GM21528 (cell line): Measurements from ENCODE around the gene TSPEAR.
"Not testable (repeated sequence)": the region's sequence is repeated elsewhere in the genome, so short reads cannot be mapped to it uniquely, and the experiment has no call there.

ENCODE experiments used
- ATAC-seq: cut with Tn5 transposase; IDR thresholded peaks from one replicate; pipeline ENCODE4 v1.9.1; 2021; ENCODE audit warnings: mild to moderate bottlenecking, moderate library complexity; ENCODE audit not compliant: unreplicated experiment, low FRiP score

TSPEAR gene

GRCh38 chr21:44483288-44484237 lies 227.8 kb downstream of the TSPEAR start:
- ATAC-seq = no peak

- ATAC-seq = no peak
These were observed 228.6 kb downstream of the TSPEAR start for GRCh38 chr21:44482581-44483287.

- no peak for ATAC-seq
These were observed 230.9 kb downstream of the TSPEAR start for GRCh38 chr21:44480200-44481053.

- not testable (repeated sequence) for ATAC-seq
These were observed 231.7 kb downstream of the TSPEAR start for GRCh38 chr21:44479556-44480199.

- no peak for ATAC-seq
These were observed 232.6 kb downstream of the TSPEAR start for GRCh38 chr21:44478801-44479167.

- no peak for ATAC-seq
These were observed 233.1 kb downstream of the TSPEAR start for GRCh38 chr21:44478124-44478800.

GRCh38 chr21:44477712-44478111 lies 233.7 kb downstream of the TSPEAR start:
- no peak for ATAC-seq

- ATAC-seq = no peak
These were observed 234.2 kb downstream of the TSPEAR start for GRCh38 chr21:44477131-44477530.

- no peak for ATAC-seq
These were observed 236.0 kb downstream of the TSPEAR start for GRCh38 chr21:44475266-44475845.

- no peak for ATAC-seq
These were observed 237.3 kb downstream of the TSPEAR start for GRCh38 chr21:44473915-44474555.

GRCh38 chr21:44471996-44472395 lies 239.4 kb downstream of the TSPEAR start:
- no peak for ATAC-seq

GRCh38 chr21:44471341-44471740 lies 240.0 kb downstream of the TSPEAR start:
- ATAC-seq = no peak

GRCh38 chr21:44467859-44468195 lies 243.5 kb downstream of the TSPEAR start:
- no peak for ATAC-seq

- ATAC-seq = no peak
These were observed 244.1 kb downstream of the TSPEAR start for GRCh38 chr21:44466996-44467858.

- ATAC-seq = no peak
These were observed 244.9 kb downstream of the TSPEAR start for GRCh38 chr21:44466351-44466954.

- ATAC-seq = no peak
These were observed 247.0 kb downstream of the TSPEAR start for GRCh38 chr21:44464351-44464750.

GRCh38 chr21:44463724-44464123 lies 247.6 kb downstream of the TSPEAR start:
- no peak for ATAC-seq

GRCh38 chr21:44462834-44463200 lies 248.6 kb downstream of the TSPEAR start:
- no peak for ATAC-seq
